Measurements from ENCODE around the gene ARHGAP24.
"Not testable (repeated sequence)": the region's sequence is repeated elsewhere in the genome, so short reads cannot be mapped to it uniquely, and the experiment has no call there.

ARHGAP24 gene

DNA sequence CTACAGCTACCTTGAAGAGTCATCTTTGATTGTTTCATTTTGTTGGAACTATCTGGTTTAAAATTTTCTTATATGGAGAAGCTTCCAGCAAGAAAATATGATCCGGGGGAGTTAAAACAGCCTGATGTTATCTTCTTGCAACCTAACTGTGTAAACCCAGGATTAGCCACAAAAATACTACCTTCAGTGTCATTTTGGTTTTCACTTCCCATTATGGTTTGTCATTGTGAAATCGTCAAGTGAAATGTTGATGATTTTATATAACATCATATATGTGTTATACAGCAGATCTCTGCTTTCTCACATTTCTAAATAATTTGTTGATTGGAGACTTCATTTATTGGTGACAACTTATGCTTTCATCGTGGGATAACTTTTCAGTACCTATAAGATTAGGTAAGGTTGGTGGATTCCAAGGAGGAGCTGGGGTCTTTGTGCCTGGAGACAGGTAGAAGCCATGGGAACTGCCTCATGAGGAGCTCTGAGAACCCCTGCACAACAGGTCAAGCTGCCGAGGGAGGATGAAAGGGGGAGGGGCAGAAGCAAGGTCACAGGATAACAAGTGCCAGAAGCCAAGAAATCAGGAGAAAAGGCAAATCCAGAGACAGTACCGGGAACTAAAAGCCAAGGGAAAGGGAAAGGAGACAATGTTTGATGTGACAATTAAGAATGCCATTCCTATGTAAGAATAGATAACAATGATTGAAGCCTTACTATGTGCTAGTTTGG, 7.2 kb downstream of the ARHGAP24 start:
- DNase-seq (ENCODE audit: low read depth), result no peak

DNA sequence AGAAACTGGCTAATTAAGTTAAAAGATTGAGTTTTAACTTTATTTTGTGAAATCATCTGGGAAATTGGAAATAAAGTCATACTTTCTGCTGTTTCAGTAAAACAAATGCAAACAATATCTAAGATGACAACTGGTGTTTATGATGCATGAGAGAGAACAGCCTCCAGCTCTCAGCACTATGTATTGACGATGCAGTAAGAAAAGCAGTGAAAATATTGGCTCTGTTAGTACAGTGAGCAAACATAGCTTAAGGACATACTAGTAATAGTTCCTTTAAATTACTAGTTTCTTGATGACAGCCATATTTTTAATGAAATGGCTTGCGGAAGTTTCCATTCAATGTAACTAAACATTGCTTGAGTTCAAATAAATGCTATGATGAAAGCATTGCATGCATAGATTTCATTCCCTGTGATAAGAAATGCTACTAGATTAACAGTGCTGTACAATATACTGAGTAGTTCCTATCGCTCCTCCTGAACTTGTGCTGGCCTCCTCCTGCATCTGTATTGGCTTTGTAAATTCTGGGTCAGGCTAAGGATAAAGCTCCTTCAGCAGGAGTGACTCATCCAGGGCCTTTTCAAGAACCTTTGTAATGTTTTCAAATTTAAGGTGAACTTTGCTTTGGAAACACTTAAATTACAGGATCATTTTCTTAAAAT, 11.6 kb downstream of the ARHGAP24 start:
- DNase-seq (ENCODE audit: low read depth), result no peak

DNA sequence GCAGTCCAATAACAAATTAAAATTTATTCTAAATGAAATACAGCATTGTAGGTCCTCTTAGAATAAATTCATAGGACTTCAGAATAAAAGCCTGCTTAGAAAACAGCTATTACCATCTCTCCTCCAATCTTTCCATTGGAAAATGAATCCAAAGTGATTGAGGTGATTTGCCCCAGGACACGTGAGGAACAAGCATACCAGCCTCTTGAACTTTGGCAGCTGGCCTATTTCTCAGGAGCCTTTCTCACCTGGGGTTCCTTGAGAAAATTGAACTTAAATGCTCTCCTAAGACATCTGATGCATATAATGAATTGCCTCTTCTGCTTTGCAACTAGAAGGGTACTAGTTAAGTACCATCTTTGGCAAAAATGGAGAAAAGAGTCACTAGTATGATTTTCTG, 13.5 kb downstream of the ARHGAP24 start:
- no peak for DNase-seq (ENCODE audit: low read depth)

DNA sequence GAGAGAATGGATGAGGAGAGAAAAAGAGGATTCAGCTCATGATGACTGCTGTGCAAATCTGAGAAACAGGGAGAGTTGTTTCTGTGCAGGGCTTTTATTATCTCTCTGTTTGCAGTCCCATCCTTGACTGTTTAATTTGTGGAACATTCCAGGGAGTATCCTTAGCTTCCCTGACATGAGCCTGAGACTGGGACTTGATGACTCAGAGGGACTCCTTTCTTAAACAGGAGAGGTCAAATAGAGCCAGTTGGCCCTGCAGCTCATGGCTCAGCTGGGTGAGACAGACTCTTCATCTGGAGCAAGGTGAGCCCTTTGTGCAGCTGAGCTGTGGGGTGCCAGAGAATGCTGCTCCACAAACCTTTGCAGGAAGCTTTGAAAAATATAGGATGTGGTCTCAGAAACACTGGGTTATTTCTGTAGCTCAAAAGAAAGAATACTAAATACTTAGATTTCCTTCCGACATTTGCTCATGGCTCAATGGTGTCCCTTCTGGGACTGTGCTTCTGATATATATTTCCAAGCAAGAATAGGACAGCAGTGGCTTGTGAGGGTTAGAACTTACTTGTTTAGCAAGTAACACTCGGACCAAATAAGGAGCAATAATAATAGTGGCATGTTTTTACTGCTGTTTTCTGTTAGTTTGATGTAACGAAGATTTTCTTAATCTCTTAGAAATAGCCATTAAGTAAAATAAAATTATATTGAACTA, 14.5 kb downstream of the ARHGAP24 start:
- no peak for DNase-seq (ENCODE audit: low read depth)

DNA sequence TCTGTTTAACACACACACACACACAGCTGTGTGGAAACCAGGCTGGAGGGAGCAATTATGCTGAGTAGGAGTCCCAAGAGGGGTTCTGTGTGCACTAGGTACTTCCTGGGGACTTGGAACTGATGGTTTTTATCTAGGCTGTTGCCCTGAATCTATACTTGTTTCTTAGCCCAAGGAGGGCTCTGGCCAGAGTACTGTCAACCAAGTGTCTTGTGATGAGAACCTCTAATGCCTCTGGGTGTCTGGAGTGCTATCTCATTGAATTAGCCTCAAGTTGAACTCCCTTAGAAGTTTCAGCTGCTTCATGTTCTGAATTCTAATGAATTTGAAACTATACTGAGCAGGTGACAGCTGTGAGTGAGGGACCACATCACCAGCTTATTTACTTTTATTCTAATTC, 16.6 kb downstream of the ARHGAP24 start:
- no peak for DNase-seq (ENCODE audit: low read depth)

DNA sequence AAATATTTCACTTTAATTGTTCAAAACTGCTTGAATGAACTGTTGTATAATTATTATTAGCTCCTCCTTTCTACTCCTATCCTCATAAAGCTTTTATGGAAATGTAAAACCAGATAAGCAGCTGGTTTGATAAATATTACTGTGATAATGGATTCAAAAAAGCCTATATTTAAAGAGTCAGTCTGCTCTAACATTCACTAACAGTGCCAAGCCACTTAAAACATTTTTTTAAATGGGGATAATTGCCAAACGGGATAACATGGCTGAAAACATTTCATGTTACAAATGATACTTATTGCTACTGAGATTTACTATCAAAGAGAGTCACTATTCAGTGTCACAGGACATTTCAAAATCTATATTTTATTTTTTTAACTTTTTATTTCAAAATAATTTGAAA, 17.4 kb downstream of the ARHGAP24 start:
- no peak for DNase-seq (ENCODE audit: low read depth)

DNA sequence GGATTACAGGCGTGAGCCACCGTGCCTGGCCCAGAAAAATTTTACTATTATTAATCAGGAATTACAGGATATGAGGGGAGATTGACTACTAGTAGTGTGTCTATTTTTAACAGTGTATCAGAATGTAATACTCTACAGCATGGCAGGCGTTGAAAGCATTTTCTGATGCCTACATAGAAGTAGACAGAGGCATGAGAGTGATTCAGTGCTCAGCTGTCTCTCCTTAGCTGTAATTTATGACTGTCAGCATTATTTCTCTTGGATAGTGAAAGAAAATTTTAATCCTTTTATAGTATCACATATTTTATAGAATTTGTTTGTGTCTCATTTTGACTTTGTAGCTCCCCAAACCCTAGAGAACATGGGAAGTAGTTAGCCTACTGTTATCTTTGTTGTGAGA, 20.7 kb downstream of the ARHGAP24 start:
- no peak for DNase-seq (ENCODE audit: low read depth)

DNA sequence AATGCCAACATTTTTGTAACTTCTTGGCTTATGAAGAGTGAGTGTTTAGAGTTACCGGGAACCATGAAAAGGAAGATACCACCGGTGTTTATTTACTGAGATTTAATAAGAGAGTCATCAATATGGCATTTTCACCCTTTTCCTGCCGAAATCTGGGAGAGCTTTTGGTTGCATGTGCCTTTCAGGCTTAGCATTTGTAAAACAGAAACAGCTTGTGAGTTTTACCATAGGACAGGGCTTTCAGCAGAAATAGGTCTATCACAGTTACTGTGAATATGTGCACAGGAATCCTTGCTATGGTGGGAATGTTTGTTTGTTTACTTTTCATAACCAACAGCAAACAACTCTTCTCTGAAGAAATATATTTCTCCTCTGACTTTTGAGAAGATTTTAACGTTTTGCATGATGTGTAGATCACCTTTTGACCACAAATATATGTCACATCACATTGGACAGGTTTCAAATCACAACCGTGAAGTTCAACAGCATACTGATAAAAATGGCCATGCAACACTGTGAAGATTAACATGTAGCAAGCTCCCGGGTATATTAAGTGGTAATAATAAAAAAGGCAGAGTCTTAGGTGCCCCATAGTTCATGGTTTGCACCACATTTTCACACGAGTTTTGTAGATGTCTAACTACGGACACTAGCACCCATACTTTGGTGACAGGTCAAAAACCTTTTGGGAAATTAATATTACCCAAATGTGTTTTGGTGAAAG, 21.3 kb downstream of the ARHGAP24 start:
- no peak for DNase-seq (ENCODE audit: low read depth)

DNA sequence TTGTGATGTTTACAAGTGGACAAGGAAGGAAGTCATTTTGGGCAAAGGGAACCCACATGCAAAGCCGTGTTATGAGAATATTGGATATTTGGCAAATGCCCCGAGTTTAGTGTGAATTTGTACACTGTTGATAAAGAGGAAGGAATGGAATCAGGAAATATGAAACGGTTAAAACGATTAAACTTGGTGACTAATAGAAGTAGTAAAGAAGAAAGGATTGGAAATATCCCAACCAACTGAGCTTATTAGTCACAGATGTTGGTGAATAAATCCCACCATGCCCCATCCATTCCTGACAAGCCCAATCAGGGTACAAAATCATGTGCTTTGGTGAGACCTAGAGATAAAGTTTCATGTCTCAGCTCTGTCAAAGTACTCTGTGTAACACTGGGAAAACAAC, 22.0 kb downstream of the ARHGAP24 start:
- DNase-seq (ENCODE audit: low read depth), result no peak

DNA sequence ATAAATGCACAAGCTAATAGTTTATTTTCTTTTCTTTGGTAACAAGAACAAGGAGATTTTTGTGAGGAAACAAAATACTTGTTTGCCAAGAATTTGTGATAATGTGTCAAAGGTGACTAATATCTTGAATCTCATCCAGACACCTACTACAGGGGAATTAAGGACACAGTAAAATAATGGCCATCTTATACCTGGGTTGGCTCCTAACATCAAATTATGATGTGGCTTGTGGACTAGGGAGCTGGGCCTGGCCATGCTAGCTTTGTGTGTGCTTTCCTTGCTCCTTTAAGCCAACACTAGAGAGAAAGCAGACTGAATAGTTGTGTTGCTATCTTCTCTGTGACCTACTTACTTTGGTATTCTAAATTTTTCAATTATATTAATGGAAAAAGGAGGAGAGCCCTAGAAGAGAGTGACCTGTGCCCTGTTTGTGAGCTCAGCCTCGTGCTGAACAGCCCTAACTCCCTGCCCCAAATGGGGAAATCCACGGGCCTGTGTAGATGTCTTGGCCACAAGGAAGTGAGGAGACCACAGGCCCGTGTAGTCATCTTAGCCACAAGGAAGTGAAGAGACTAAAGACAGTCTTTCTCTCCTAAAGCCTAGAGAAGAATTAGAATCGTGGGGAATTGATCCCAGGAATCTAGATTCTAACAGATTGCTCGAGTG, 23.3 kb downstream of the ARHGAP24 start:
- DNase-seq (ENCODE audit: low read depth), result no peak

DNA sequence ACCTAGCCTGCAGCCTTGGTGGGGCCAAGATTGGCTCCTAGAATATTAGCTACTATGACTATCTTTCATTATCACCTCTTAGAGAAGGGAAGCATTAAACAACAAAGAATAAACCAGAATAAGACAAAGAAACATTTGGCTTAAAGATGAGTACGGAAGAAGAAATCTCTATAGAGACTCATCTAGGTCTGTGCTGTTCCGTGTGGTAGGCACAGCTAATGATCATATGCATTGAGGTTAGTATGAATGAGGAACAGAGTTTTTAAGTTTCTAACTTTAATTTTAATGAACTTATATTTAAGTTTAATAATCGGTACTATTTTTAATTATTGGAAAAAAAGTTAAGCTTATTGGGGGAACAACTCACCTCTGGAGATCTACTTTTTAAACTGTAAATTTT, 24.6 kb downstream of the ARHGAP24 start:
- DNase-seq (ENCODE audit: low read depth), result no peak

DNA sequence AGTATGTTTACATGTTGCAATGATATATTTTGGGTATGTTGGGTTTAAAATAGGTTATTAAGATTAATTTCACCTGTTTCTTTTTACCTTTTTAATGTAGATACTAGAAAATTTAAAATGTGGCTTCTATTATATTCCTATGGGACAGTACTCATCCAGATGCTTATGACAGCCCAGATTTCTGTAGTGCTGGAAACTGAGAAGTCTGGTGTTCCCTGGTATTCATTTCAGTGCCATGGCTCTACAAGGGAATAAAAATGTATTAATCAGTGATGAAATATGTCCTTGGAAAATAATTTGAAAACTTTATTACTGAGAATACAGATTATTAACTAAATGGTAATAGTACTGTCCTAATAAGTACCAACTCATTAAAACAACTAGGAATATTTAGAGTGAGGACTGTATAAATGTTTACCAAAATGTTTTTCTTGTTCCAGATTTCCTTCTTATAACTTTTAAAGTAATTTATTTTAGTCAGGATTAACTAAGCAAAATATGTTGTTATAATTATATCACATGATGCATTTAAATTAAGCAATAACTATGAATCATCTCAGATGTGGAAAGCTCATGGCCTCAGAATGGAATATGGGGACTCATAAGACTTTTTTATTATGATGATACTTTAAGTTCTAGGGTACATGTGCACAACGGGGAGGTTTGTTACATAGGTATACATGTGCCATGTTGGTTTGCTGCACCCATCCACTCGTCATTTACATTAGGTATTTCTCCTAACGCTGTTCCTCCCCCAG, 25.3 kb downstream of the ARHGAP24 start:
- no peak for DNase-seq (ENCODE audit: low read depth)

DNA sequence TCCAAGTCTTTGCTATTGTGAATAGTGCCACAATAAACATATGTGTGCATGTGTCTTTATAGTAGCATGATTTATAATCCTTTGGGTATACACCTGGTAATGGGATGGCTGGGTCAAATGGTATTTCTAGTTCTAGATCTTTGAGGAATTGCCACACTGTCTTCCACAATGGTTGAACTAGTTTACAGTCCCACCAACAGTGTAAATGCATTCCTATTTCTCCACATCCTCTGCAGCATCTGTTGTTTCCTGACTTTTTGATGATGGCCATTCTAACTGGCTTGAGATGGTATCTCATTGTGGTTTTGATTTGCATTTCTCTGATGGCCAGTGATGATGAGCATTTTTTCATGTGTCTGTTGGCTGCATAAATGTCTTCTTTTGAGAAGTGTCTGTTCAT, 26.2 kb downstream of the ARHGAP24 start:
- DNase-seq (ENCODE audit: low read depth), result not testable (repeated sequence)

DNA sequence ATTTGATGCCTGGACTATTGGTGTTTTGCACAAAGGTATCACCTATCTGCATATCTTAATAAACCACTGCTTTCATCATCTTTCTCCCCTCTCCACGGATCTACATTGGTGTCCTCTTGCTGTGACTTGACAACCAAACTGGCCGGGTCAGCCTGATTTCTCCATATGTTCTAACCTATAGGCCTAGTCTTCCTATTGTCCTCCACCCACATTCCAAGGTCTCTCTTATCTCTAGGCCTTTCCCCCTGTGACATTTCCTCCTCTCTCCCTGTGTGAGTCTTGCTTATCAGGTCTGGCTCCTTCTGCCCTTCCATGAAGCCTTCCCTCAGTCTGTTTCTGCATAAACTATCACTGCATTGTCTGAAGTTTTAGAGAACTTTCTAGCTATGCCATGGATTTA, 33.7 kb downstream of the ARHGAP24 start:
- DNase-seq (ENCODE audit: low read depth), result no peak

DNA sequence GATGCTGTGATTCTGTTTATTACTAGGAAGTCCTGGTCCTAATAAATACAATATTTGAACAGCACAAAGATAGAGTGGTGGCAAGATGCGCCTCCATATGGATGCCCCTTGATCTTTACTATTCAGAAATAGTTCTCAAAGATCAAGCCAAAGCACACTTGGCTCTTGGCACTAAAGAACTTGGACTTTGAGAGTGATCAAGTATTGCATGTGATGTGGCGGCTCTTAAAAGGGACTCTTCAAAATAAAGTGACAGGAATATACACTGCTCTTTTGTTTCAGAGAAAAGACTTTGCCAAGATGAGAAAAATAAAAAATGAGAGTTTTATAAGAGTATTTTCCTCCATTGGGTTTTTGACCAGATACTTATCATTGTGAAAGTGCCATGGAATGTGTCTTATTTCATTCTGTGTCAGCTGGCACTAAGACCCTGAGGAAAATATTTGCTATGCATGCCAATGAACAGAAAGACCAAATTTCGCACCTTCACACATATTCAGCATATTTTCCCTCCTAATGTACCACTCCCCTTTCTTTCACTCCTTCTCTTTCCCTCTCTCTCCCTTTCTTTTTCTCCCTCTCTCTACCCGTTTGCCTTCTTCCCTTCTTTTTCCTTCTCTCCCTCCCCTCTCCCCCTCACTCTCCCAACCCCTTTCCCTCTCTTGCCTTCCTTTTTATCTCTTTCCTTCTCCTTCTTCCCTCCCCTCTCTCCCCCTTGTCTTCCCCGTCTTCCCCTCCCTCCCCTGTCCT, 35.1 kb downstream of the ARHGAP24 start:
- DNase-seq (ENCODE audit: low read depth), result no peak

DNA sequence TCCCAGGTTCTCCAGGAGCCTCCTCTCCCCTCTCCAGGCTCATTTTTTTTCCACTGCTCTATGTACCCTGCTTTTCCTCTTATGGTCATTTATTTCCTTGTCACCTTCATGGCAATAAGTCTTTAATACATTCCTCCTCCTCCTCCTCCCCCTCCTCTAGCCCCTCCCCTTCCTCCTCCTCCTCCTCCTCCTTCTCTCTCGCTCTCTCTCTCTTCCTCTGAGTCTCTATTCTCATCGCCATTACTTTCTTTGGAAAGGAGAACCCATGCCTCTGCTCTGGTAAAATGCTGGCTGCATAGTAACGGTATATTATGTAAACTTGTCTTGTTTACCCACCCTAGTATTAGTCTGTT, 35.7 kb downstream of the ARHGAP24 start:
- no peak for DNase-seq (ENCODE audit: low read depth)

DNA sequence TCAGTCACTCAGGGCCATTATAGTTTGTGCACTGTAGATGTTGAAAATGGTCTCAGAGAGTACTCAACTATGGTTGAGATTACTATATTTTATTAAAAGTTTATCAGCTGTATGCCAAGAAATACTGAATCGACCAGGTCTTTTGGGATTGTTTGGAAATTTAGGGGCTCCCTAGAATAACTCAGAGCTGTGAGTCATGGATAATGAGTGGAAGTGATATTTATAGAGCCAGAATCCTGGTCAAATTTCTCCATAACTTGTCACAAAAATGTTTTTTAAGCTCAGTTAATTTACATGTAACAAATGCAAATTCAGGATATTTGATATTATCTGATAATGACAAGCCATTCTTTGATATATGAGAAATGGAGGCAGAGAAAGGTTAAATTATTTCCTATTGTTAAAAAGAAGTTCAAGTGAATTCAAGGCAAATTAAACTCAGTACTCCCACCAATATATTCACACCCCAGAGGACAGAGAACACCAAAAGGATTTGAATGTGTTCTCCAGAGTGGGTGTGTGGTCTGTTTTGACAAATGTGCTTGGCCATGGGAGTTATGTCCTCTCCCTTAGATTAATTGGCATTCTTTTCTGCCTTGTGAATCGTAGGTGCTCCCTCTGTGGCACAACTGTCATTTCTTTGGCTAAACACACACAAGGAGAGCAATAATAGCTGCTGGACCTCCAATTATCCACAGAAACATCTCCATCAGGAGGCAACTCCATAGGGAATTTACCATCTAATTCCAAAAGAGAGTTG, 37.7 kb downstream of the ARHGAP24 start:
- no peak for DNase-seq (ENCODE audit: low read depth)

DNA sequence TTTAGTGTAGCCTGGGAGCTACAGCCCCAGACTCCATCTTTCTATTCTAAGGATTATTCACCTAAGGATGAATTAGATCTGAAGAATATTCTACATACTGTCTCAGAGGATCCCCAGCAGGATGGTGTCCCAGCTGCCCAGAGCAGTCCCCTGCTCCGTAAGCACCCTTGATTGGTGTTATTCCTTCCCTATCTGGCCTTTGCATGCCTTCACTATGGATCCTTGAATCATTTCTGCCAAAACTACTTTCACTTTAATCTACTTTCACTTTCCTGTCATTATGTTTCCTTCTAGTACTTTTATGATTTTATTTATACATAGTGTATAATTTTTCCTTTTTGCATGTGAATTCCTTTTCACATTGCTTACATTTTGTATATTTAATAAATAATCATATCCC, 39.2 kb downstream of the ARHGAP24 start:
- no peak for DNase-seq (ENCODE audit: low read depth)

DNA sequence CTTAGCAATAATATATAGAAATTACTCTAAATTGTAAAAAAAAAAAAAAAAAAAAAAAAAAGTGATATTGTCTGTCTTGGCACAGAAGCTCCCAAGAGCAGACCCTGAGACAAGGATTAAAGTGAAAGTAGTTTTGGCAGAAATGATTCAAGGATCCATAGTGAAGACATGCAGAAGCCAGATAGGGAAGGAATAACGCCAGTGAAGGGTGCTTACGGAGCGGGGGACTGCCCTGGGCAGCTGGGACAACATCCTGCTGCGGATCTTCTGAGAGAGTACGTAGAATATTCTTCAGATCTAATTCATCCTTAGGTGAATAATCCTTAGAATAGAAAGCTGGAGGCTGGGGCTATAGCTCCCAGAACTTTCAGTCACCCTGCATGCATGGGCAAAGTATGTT, 39.8 kb downstream of the ARHGAP24 start:
- DNase-seq (ENCODE audit: low read depth), result no peak

DNA sequence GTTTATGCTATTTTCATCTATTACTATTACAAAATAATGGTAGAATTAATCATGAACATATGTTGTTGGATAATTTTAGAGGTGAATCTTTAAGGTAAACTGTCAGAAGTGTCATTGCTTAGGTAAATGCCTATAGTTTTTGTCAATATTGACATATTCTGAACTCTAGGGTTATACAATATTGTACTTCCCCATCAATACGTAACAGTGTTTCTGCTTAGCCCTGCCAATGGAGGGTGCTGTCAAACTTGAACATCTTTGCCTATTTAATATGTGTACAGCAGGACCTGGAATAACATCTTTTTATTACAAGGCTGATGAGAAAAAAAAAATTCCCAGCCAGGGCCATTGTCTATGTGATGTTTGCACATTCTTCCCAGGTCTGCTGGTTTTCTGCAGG, 40.8 kb downstream of the ARHGAP24 start:
- no peak for DNase-seq (ENCODE audit: low read depth)

All from stimulated activated CD8-positive, alpha-beta memory T cell treated with anti-CD3 and anti-CD28 coated beads, Interleukin-12 subunit alpha, Interleukin-12 subunit beta, amount 100 ng/mL, for 1 hour (primary cell).